Progenitor cell of endocrine pancreas (in vitro differentiated cells): ENCODE results near the gene SLIT3. TPM values are rescaled to one million over a fixed set of nuclear protein-coding genes. Genes with fewer than 3 reads are reported as not detected.

Experiments
- DNase-seq: peaks from one replicate; pipeline ENCODE4 v3.0.0; 2021; ENCODE audit warnings: low spot score; ENCODE audit not compliant: unreplicated experiment
- H3K27ac Mint-ChIP-seq: 2 replicates; pipeline ENCODE4 v1.8.0; 2021; ENCODE audit warnings: mild to moderate bottlenecking, moderate library complexity, mixed read lengths
- H3K27me3 Mint-ChIP-seq: 2 replicates; pipeline ENCODE4 v1.8.0; 2021; ENCODE audit warnings: mixed read lengths
- H3K36me3 Mint-ChIP-seq: 2 replicates; pipeline ENCODE4 v1.8.0; 2022; ENCODE audit warnings: mixed read lengths; ENCODE audit not compliant: insufficient read depth
- H3K4me1 Mint-ChIP-seq: 2 replicates; pipeline ENCODE4 v1.8.0; 2021; ENCODE audit warnings: low read depth, mixed read lengths
- H3K4me3 Mint-ChIP-seq: 2 replicates; pipeline ENCODE4 v1.8.0; 2021; ENCODE audit warnings: low read depth, mild to moderate bottlenecking, moderate library complexity, mixed read lengths
- H3K9me3 Mint-ChIP-seq: 2 replicates; pipeline ENCODE4 v1.8.0; 2021; ENCODE audit warnings: low read depth, mixed read lengths
- total RNA-seq: library from RNA; stranded (reverse); gene quantifications from 2 replicates; pipeline ENCODE4 v1.2.1, GENCODE V29; 2021
- TF ChIP-seq, protein P1 (sequence below): fragments of 200-600 bp; sonication (generic); IDR thresholded peaks from one replicate; pipeline ENCODE4 v1.5.0; 2021; ENCODE audit warnings: antibody characterized with exemption, mild to moderate bottlenecking; ENCODE audit not compliant: unreplicated experiment

SLIT3 gene
- total RNA-seq, 1 donor from 2014 or later: 18.8 TPM

DNA sequence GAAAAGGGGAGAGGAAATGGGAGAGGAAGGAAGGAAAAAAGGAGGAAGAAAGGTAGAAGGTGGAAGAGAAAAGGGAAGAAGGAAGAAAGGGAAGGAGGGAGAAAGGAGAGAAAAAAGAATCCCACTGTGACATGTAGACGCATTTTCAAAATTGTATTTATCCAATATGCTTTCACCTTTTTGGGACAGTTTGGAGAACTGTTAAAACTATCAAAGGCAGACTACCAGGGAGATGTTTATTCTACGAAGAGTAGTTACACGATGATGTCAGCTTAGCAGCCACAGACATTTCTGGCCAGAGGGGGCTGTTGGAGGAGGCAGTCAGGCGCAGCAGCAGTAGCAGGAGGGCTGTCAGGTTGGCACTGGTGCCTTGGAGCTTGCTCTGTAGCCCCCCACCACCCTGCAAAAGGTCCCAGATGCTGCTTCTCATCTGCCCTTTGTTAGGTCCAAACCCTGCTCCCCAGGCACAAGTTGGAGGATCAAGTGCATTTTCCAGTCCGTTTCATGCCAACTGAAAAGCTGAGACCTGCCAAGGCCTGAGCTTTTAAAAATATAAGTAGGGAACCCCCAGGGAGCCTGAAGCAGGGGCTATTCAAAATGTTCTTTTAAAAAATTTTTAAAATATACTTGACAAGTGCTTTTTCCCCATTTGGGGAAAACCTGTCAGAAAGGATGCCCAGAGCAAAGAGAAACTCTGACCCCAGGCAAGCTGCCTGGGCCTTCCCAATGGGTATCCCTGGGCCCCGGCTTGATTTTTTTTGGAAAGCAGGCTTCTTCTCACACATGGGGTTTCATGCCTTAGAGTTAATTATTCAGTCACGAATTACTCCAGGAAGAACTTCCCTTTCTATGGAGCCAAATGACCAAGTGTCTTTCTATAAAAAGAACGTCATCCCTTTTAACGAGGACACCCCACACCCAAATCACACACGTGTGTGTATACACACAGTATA, 203.3 kb downstream of the SLIT3 start:
- Mint-ChIP-seq H3K9me3 (no peaks in the 10 kb centered on the region), H3K27ac (no peak overlapping the region), H3K27me3 (peaks cover 15% of the 10 kb centered on the region), H3K4me3 (no peak overlapping the region), H3K4me1 (peaks cover 2% of the 10 kb centered on the region), H3K36me3 (no peaks in the 10 kb centered on the region)
- TF ChIP-seq, protein P1, sequence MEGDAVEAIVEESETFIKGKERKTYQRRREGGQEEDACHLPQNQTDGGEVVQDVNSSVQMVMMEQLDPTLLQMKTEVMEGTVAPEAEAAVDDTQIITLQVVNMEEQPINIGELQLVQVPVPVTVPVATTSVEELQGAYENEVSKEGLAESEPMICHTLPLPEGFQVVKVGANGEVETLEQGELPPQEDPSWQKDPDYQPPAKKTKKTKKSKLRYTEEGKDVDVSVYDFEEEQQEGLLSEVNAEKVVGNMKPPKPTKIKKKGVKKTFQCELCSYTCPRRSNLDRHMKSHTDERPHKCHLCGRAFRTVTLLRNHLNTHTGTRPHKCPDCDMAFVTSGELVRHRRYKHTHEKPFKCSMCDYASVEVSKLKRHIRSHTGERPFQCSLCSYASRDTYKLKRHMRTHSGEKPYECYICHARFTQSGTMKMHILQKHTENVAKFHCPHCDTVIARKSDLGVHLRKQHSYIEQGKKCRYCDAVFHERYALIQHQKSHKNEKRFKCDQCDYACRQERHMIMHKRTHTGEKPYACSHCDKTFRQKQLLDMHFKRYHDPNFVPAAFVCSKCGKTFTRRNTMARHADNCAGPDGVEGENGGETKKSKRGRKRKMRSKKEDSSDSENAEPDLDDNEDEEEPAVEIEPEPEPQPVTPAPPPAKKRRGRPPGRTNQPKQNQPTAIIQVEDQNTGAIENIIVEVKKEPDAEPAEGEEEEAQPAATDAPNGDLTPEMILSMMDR: no peak
- DNase-seq: no peak

DNA sequence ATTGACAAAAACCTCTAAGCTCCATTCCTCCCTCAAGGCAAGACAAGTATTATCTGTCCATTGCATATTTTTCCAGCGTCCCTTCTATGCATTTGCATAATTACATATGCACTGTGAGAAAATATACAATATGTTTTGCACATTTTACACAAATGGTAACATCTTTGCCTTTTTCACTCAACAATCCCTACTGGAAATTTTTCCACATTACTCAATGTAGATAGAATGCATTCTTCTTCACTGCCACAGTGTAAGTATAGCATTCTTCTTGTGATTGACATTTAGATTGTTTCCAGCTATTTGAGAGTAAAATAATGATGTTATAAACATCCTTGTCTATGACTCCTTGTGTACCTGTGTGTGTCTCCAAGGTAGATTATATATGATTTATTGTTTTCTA, 205.0 kb downstream of the SLIT3 start:
- no peak overlapping the region for H3K27ac Mint-ChIP-seq
- H3K4me1 Mint-ChIP-seq: peaks cover 2% of the 10 kb centered on the region
- TF ChIP-seq, protein P1: no peak
- no peak for DNase-seq
- peaks cover under 1% of the 10 kb centered on the region for H3K9me3 Mint-ChIP-seq
- no peak overlapping the region for H3K4me3 Mint-ChIP-seq
- H3K36me3 Mint-ChIP-seq: no peaks in the 10 kb centered on the region
- H3K27me3 Mint-ChIP-seq: peaks cover 11% of the 10 kb centered on the region

DNA sequence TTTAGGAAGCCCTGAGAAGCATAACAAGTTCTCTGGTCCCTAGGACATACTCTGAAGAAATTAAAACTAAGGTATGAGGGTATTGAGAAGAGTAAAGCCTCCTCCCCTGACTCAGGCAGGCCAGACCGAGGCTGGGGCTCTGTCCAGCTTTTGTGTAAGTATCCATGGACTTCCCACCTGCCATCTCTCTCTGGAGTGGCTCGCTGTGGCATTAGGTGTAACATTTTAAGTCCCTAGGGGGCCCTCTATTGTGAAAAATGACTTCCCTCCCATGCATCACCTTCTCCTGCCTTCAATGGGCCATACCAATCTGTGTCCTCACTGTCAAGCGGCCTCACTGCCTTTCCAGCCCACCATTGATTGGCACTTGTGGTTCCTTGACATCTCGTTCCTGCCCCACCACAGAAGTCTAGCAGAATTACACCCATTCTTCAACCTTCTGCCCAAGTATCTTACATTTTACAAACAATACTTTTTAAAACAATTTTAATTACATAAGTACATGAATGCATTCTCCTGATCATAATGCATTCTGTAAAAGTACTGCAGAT, 205.5 kb downstream of the SLIT3 start:
- H3K9me3 Mint-ChIP-seq: peaks cover 5% of the 10 kb centered on the region
- H3K27ac Mint-ChIP-seq: no peak overlapping the region
- H3K36me3 Mint-ChIP-seq: no peaks in the 10 kb centered on the region
- peaks cover 2% of the 10 kb centered on the region for H3K4me1 Mint-ChIP-seq
- H3K27me3 Mint-ChIP-seq: peaks cover 11% of the 10 kb centered on the region
- TF ChIP-seq, protein P1: no peak
- H3K4me3 Mint-ChIP-seq: no peak overlapping the region
- no peak for DNase-seq

DNA sequence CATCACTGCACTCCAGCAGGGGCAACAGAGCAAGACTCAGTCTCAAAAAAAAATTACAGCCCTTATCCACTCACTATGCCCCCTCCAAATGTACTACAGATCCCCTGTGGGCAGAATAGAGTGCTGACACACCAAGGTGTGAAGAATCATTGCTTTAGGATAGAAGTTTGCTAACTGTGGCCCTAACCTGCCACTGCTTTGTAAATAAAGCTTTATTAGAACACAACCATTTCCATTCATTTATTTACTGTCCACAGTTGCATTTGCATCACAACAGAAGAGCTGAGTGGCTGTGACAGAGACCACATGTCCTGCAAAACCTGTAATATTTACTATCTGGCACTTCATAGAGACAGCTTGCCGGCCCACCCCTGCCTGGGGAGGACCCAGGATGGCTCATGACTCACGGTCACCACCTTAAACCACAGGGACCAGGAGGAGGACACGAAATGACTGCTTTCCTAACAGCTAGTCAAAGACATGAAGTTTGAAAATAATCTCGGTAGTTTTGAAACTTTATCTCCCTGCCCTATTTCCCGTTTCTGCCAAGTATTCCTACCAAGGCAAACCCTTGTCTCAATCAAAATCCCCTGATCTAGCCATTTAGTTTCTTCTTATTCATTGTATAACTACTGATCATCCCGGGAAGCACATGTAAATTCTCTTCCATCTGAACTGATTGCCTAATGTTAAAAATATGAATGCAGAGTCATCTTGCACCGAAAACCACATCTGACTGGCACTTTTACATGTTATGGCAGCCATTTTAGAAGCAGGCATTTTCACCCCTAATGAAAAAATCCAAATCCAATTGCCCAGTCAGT, 206.1 kb downstream of the SLIT3 start:
- Mint-ChIP-seq H3K27ac (no peak overlapping the region), H3K36me3 (no peaks in the 10 kb centered on the region), H3K4me3 (no peak overlapping the region), H3K27me3 (peaks cover 8% of the 10 kb centered on the region), H3K4me1 (peaks cover 2% of the 10 kb centered on the region), H3K9me3 (peaks cover 6% of the 10 kb centered on the region)
- TF ChIP-seq, protein P1: no peak
- DNase-seq: no peak

DNA sequence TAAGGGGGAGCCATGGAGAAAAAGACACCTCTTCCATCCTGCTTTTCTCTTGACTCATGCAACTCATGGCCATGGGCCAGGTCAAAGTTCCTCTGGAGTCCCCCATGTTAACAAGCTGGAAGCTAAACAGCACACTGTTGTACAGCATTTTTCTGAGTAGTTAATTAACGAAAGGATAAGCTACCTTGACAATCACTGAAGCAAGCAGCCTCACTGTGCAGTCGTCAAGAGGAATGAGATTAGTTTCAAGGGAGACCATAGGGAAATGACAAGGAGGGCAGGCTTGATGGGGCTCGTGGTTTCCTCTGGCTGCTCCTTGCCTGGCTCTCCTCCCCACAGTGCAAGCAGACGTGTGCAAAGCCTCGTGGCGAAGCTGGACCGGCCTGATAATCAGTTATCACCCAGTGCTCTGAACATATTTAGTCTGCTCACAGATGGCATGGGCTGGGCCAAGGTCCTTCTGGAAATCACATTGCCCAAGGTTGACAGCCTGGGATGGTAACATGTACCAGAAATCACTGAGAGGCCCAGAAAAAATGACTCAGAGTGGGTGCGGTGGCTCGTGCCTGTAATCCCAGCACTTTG, 209.5 kb downstream of the SLIT3 start:
- H3K9me3 Mint-ChIP-seq: peaks cover 6% of the 10 kb centered on the region
- H3K4me1 Mint-ChIP-seq: peaks cover 2% of the 10 kb centered on the region
- TF ChIP-seq, protein P1: no peak
- no peak overlapping the region for H3K27ac Mint-ChIP-seq
- no peaks in the 10 kb centered on the region for H3K36me3 Mint-ChIP-seq
- H3K4me3 Mint-ChIP-seq: no peak overlapping the region
- H3K27me3 Mint-ChIP-seq: no peaks in the 10 kb centered on the region
- no peak for DNase-seq
